Measurements from ENCODE around the gene TLCD5.

Gene TLCD5

DNA sequence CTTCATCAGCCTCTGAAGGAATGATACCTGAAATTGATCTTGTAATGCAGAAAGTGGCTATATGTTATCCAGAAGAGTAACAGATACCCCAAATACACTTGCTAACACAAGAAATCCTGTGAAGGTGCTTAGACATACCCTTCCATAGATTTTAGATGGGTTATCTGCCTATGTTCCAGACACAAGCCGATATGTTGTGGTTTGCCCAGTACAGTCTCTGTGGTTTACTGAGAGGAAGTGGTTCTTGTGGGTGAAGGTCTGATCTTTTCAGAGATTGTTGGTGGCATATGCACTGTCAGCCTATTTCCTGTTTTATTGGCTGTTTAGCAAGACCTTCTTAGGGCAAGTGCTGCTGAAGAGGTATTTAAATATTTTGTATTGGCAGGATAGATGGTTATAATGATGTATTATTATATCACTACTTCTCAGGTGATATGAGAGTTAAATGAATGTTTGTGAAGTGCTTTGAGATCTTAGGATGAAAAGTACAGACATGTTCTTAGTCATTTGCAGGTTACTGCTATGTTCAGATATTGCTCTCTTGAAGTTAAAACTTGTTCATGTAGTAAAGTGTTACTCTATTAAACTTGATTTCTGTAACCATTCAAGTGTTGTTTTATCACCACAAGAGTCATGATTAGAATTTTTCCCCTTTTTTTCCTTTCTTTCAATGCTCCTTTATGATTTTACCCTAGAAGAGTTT lies 19.4 kb downstream of the TLCD5 start:
- no peak overlapping the region for H3K4me3 ChIP-seq (ENCODE audit: control insufficient read depth, low read depth, low read length)
- DNase-seq (ENCODE audit: low read depth), result peak; percentile 58
- TF ChIP-seq, protein P1, sequence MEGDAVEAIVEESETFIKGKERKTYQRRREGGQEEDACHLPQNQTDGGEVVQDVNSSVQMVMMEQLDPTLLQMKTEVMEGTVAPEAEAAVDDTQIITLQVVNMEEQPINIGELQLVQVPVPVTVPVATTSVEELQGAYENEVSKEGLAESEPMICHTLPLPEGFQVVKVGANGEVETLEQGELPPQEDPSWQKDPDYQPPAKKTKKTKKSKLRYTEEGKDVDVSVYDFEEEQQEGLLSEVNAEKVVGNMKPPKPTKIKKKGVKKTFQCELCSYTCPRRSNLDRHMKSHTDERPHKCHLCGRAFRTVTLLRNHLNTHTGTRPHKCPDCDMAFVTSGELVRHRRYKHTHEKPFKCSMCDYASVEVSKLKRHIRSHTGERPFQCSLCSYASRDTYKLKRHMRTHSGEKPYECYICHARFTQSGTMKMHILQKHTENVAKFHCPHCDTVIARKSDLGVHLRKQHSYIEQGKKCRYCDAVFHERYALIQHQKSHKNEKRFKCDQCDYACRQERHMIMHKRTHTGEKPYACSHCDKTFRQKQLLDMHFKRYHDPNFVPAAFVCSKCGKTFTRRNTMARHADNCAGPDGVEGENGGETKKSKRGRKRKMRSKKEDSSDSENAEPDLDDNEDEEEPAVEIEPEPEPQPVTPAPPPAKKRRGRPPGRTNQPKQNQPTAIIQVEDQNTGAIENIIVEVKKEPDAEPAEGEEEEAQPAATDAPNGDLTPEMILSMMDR (conservative IDR thresholded peaks at IDR 0.05; ENCODE audit: control insufficient read depth, insufficient read depth, low read depth, low read length), result no peak

DNA sequence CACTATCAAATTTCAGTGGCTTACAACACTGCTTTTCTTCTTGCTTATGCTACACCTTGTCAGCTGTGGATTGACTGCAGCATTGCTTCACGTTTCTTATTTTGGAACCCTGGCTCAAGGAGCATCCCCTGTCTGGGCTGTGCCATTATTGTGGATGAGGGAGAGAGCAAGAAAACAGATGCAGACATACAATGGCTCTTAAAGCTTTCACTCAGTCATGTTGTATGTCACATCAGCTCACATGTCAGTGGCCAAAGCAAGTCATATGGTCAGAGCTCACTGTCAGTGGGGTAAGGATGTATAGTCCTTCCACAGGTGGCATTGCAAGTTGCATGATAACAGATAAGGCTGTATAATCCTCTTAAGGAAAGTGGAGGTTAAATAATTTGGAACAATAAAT lies 21.1 kb downstream of the TLCD5 start:
- TF ChIP-seq, protein P1 (conservative IDR thresholded peaks at IDR 0.05; ENCODE audit: control insufficient read depth, insufficient read depth, low read depth, low read length), result no peak
- H3K4me3 ChIP-seq (ENCODE audit: control insufficient read depth, low read depth, low read length), result no peak overlapping the region
- no peak for DNase-seq (ENCODE audit: low read depth)

DNA sequence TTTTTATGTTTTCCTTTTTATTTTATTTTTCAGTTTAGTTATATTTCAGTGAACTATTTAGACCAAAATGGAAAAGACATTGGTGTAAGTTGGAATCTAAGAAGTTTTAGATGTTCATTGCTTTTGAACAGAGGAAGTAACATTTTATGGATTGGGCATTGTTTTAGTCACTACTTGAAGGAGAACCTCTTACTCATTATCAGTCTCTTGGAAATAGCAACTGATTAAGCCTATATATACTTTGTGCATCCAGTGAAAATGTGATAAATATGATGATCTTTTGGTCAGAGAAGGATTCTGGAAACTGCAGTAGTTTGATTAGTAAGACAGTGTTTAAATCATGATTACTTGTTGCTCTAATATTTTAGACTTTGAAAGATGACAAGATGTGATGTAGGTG lies 25.5 kb downstream of the TLCD5 start:
- no peak overlapping the region for H3K4me3 ChIP-seq (ENCODE audit: control insufficient read depth, low read depth, low read length)
- no peak for DNase-seq (ENCODE audit: low read depth)
- TF ChIP-seq, protein P1 (conservative IDR thresholded peaks at IDR 0.05; ENCODE audit: control insufficient read depth, insufficient read depth, low read depth, low read length), result no peak

DNA sequence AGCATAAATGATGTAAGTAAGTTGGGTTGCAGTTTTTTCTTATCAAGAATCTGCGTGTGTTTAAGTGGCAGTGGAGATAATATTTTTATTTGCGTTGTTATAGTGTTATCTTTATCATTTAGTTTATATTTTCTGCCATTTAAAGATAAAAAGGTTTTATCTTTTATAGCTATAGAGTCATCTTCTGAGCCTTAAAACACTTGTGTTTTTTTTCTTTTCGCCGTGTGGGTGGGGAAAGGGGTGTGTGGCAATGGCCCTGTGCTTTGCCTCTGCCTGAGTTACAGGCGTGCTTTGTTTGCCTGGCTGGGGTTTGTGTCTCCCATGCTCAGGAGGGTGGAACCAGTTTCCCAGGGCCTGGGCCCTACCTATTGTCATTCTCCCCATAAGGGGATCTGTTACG lies 27.3 kb downstream of the TLCD5 start:
- H3K4me3 ChIP-seq (ENCODE audit: control insufficient read depth, low read depth, low read length), result no peak overlapping the region
- TF ChIP-seq, protein P1 (conservative IDR thresholded peaks at IDR 0.05; ENCODE audit: control insufficient read depth, insufficient read depth, low read depth, low read length), result no peak
- DNase-seq (ENCODE audit: low read depth), result no peak

DNA sequence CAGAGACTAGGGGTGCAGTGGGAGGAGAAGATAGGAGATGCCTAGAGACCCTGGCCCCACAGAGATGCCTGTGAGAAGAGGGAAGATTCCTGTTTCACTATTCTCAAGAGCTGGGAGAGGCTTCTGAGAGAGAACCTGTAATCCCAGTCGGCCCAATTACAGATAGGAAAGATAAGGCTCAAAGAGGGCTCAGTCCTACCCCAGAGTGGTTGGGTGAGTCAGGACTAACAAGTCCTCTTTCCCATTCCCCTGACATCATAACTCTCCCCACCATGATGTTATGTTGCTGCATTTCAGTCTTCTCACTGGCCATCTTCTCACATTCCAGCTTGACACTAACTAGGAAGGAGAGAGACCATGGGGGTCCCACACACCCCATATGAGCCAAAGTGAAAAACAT lies 29.0 kb downstream of the TLCD5 start:
- peak; percentile 41 for DNase-seq (ENCODE audit: low read depth)
- TF ChIP-seq, protein P1 (conservative IDR thresholded peaks at IDR 0.05; ENCODE audit: control insufficient read depth, insufficient read depth, low read depth, low read length), result no peak
- no peak overlapping the region for H3K4me3 ChIP-seq (ENCODE audit: control insufficient read depth, low read depth, low read length)

DNA sequence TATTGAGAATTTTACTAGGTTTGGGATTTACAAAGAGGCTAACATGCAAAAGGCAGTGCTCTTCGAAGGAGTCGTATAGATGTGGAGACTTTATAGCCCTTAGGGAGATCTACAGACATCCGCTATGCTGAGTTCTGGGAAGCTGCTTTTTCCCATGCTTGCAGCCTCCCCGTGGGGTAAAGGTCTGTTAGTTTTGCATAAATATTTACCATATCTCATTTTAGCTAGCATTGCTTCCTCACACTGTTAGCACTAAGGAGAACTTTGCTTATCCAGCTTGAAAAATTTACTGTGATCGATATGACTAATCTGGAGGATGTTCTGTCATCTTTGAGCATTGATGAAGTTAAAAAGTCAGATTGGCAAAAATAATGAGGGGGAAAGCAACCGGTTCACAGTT lies 29.7 kb downstream of the TLCD5 start:
- TF ChIP-seq, protein P1 (conservative IDR thresholded peaks at IDR 0.05; ENCODE audit: control insufficient read depth, insufficient read depth, low read depth, low read length), result no peak
- DNase-seq (ENCODE audit: low read depth), result no peak
- H3K4me3 ChIP-seq (ENCODE audit: control insufficient read depth, low read depth, low read length), result no peak overlapping the region

DNA sequence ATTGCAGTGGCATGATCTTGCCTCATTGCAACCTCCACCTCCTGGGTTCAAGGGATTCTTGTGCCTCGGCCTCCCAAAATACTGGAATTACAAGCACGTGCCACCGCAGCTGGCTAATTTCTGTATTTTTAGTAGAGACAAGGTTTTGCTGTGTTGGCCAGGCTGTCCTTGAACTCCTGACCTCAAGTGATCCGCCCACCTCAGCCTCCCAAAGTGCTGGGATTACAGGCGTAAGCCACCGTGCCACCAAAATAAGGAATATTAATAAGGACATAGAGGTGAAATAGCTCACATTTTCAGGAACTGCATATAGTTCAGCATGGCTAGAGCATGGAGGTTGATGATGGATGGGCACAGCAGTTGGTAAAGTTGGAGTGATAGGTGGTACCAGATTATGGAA lies 32.5 kb downstream of the TLCD5 start:
- TF ChIP-seq, protein P1 (conservative IDR thresholded peaks at IDR 0.05; ENCODE audit: control insufficient read depth, insufficient read depth, low read depth, low read length), result no peak
- H3K4me3 ChIP-seq (ENCODE audit: control insufficient read depth, low read depth, low read length), result no peak overlapping the region
- DNase-seq (ENCODE audit: low read depth), result no peak
